GM12878 (cell line): ENCODE results near the gene MCM8. TPM values are rescaled to one million over a fixed set of nuclear protein-coding genes. Genes with fewer than 3 reads are reported as not detected.

Experiments
- ATAC-seq: fragments of 200-7000 bp; cut with Tn5 transposase; 3 replicates; pipeline ENCODE4 v1.9.1; 2020; ENCODE audit warnings: mild to moderate bottlenecking, moderate library complexity
- BruUV-seq: library from RNA; stranded (reverse); fragments of 400-500 nt; replicated peaks from 2 replicates; lab custom pipeline; 2021; lab: Mats Ljungman, UMichigan
- CTCF ChIA-PET: fragments of 300-600 bp; sonication (Branson Sonifier 250); formaldehyde crosslinking; extraction: SDS; loops from one replicate; lab custom pipeline; 2021; ENCODE audit warnings: inconsistent platforms; lab: Yijun Ruan, JAX
- POLR2A ChIA-PET: fragments of 350-600 bp; formaldehyde crosslinking; extraction: SDS; loops from one replicate; lab custom pipeline; 2021; ENCODE audit warnings: inconsistent platforms; lab: Charles Lee
- RAD21 ChIA-PET: fragments of 300-600 bp; sonication (Branson Sonifier 250); formaldehyde crosslinking; loops from one replicate; lab custom pipeline; 2023; ENCODE audit warnings: antibody characterized with exemption; ENCODE audit not compliant: unreplicated experiment; lab: Charles Lee
- SMC1A ChIA-PET: fragments of 300-600 bp; sonication (Branson Sonifier 250); formaldehyde crosslinking; loops from one replicate; lab custom pipeline; 2023; ENCODE audit not compliant: unreplicated experiment, uncharacterized antibody; lab: Charles Lee
- DNase-seq: peaks from one replicate; pipeline ENCODE4 v3.0.0-alpha.2; 2011; ENCODE audit warnings: low read depth, low spot score
- FAIRE-seq: peaks from 3 replicates; lab custom pipeline; 2011; peaks lifted over from hg19 to GRCh38; lab: Jason Lieb, UNC
- H2AFZ ChIP-seq: 2 replicates; pipeline ENCODE4 v1.6.0; 2011; ENCODE audit warnings: low read depth, low read length, control low read depth; ENCODE audit not compliant: control insufficient read depth
- H3K27ac ChIP-seq: 2 replicates; pipeline ENCODE4 v1.5.1; 2011; ENCODE audit warnings: control low read depth; ENCODE audit not compliant: control insufficient read depth, insufficient read depth
- H3K27me3 ChIP-seq, 2 experiments: replicated peaks in 1 of 2; 2 replicates each; pipeline versions ENCODE4 v1.6.0 to v1.6.1; 2011; ENCODE audit warnings: low read length in 1 of 2; ENCODE audit not compliant: control insufficient read depth in 2 of 2, insufficient read depth in 2 of 2
- H3K36me3 ChIP-seq, 2 experiments: 2 replicates each; pipeline ENCODE4 v1.5.1; 2011; ENCODE audit warnings: low read length in 1 of 2; ENCODE audit not compliant: control insufficient read depth in 2 of 2, insufficient read depth in 2 of 2
- H3K4me1 ChIP-seq: 2 replicates; pipeline ENCODE4 v1.6.1; 2011; ENCODE audit warnings: mild to moderate bottlenecking, low read length, moderate library complexity, mixed read lengths; ENCODE audit not compliant: control insufficient read depth, insufficient read depth
- H3K4me2 ChIP-seq: 2 replicates; pipeline ENCODE4 v1.6.0; 2011; ENCODE audit warnings: control low read depth; ENCODE audit not compliant: control insufficient read depth, insufficient read depth
- H3K4me3 ChIP-seq: fragments of 200-600 bp; sonication (generic); 2 replicates; pipeline ENCODE4 v1.5.1; 2016
- H3K79me2 ChIP-seq: 2 replicates; pipeline ENCODE4 v1.6.0; 2011; ENCODE audit warnings: low read length; ENCODE audit not compliant: control insufficient read depth, insufficient read depth
- H3K9ac ChIP-seq: 2 replicates; pipeline ENCODE4 v1.8.0; 2011; ENCODE audit warnings: low read length, control low read depth, mixed read lengths; ENCODE audit not compliant: control insufficient read depth, insufficient read depth
- H3K9me3 ChIP-seq: replicated peaks from 3 replicates; pipeline ENCODE4 v1.5.1; 2011; ENCODE audit warnings: mild to moderate bottlenecking, low read length; ENCODE audit not compliant: control insufficient read depth, insufficient read depth
- H4K20me1 ChIP-seq: 2 replicates; pipeline ENCODE4 v1.6.0; 2011; ENCODE audit not compliant: control insufficient read depth, insufficient read depth
- BHLHE40 ChIP-seq, 2 experiments: fragments of 450-650 bp in 1 of 2; IDR thresholded peaks; 2 replicates each; pipeline ENCODE4 v1.6.1; 2011 to 2017; ENCODE audit warnings: low read depth in 2 of 2, borderline replicate concordance in 1 of 2, improper control_type of control experiment in 1 of 2, low read length in 1 of 2, mild to moderate bottlenecking in 1 of 2
- CTCF ChIP-seq, 3 experiments: IDR thresholded peaks in 2 of 3; conservative IDR thresholded peaks in 1 of 3; 2 replicates each; pipeline ENCODE4 v1.5.1; 2011; ENCODE audit warnings: low read depth in 3 of 3, low read length in 3 of 3, mild to moderate bottlenecking in 3 of 3, control low read depth in 2 of 3, moderate library complexity in 2 of 3, inconsistent platforms in 1 of 3, mixed read lengths in 1 of 3; ENCODE audit not compliant: control insufficient read depth in 2 of 3, insufficient read depth in 1 of 3; ENCODE audit errors: extremely low read depth in 1 of 3
- GABPA ChIP-seq: IDR thresholded peaks from 2 replicates; pipeline ENCODE4 v1.6.1; 2014; ENCODE audit warnings: antibody characterized with exemption, low read depth, mild to moderate bottlenecking, inconsistent platforms
- IKZF2 ChIP-seq, 2 experiments: fragments of 450-650 bp; IDR thresholded peaks; 2 replicates each; pipeline ENCODE4 v1.6.1; 2017; ENCODE audit warnings: mild to moderate bottlenecking in 2 of 2, moderate library complexity in 2 of 2
- JUNB ChIP-seq: IDR thresholded peaks from 2 replicates; pipeline ENCODE4 v1.6.1; 2016; ENCODE audit warnings: antibody characterized with exemption, mild to moderate bottlenecking
- MEF2A ChIP-seq: IDR thresholded peaks from 2 replicates; pipeline ENCODE4 v1.6.1; 2011; ENCODE audit warnings: low read depth, mild to moderate bottlenecking, low read length, moderate library complexity; ENCODE audit not compliant: insufficient read depth
- NFXL1 ChIP-seq: fragments of 450-650 bp; IDR thresholded peaks from 2 replicates; pipeline ENCODE4 v1.6.1; 2017; ENCODE audit warnings: antibody characterized with exemption, mild to moderate bottlenecking, borderline replicate concordance
- RBBP5 ChIP-seq: fragments of 200-600 bp; sonication (generic); conservative IDR thresholded peaks from 2 replicates; pipeline ENCODE4 v1.6.1; 2016
- SPI1 ChIP-seq: IDR thresholded peaks from 2 replicates; pipeline ENCODE4 v1.6.1; 2011; ENCODE audit warnings: low read depth, mild to moderate bottlenecking, low read length, moderate library complexity, borderline replicate concordance; ENCODE audit not compliant: insufficient read depth
- SUPT20H ChIP-seq: IDR thresholded peaks from 2 replicates; pipeline ENCODE4 v1.6.1; 2011; ENCODE audit warnings: low read depth, mild to moderate bottlenecking, low read length, moderate library complexity, borderline replicate concordance; ENCODE audit not compliant: control insufficient read depth
- ZBTB11 ChIP-seq: fragments of 450-650 bp; formaldehyde crosslinking; IDR thresholded peaks from 2 replicates; pipeline ENCODE4 v1.5.0; 2022; ENCODE audit warnings: mild to moderate bottlenecking, missing genetic modification characterization
- ZZZ3 ChIP-seq: IDR thresholded peaks from 2 replicates; pipeline ENCODE4 v1.6.1; 2011; ENCODE audit warnings: low read depth; ENCODE audit not compliant: control insufficient read depth, insufficient read length
- WGBS: methylation state at CpG from one replicate; pipeline ENCODE4 v1.1.6; 2016; ENCODE audit warnings: low lambda C conversion rate; ENCODE audit not compliant: insufficient replicate concordance, insufficient coverage; ENCODE audit errors: missing lambda C conversion rate; 5-methylcytosine and 5-hydroxymethylcytosine counted together
- in situ Hi-C: fragments of 300-500 bp; cut with MboI; formaldehyde crosslinking; loops from 9 replicates; pipeline ENCODE4 v1.14.3; 2018; ENCODE audit warnings: mixed read lengths
- intact Hi-C: fragments of 100-400 bp; cut with micrococcal nuclease; formaldehyde crosslinking; loops from one replicate; pipeline ENCODE4 v1.14.2; 2022; ENCODE audit not compliant: unreplicated experiment
- polyA plus RNA-seq, 11 experiments: library from polyadenylated mRNA; depleted of rRNA in 4 of 11; unstranded in 6 of 11; stranded (reverse) in 5 of 11; fragments of >200 nt; fragmentation: Nextera tagmentation in 4 of 11; fragmentation: Illumina TruSeq in 1 of 11; extraction: Ambion mirVana in 4 of 11; extraction: Trizol in 1 of 11; gene quantifications; 1 replicate in 1 of 11; 2 replicates in 10 of 11; pipeline versions ENCODE4 v1.2.1 to v1.2.3, GENCODE V29; 2011 to 2016; ENCODE audit warnings: inconsistent platforms in 2 of 11, missing spikeins in 2 of 11, low read depth in 1 of 11
- total RNA-seq, 4 experiments: library from RNA; depleted of rRNA in 3 of 4; stranded (reverse); fragments of >200 nt in 3 of 4; fragmentation: Illumina TruSeq in 1 of 4; extraction: Trizol in 1 of 4; gene quantifications; 2 replicates each; pipeline versions ENCODE4 v1.2.1 to v1.2.3, GENCODE V29; 2013 to 2021

Gene MCM8
- total and polyA plus RNA-seq, 10 of the 15 experiments (the other 5 are each of a cell fraction or from before 2014, with no cell fraction given): 3.2 to 28.2 (median 16.0) TPM

DNA sequence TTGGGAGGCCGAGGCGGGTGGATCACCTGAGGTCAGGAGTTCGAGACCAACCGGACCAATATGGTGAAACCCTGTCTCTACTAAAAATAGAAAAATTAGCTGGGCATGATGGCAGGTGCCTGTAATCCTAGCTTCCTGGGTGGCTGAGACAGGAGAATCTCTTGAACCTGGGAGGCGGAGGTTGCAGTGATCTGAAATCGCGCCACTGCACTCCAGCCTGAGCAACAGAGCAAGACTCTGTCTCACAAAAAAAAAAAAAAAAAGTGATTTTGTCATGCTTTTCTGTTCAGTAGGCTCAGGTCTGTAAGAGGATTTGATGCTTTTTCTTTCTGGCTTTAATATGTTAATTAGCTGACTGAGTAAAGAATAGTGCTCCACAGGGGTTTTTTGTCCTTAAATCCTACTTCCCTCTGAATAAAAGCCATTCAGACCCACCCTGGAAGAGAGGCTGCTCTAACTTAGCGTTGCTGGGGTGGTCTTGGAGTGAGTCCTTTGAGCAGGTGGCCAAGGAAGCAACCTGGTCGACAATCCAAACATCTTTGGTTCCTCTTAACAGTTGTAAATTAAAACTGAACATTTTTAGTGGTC, 19.0 kb downstream of the MCM8 start:
- FAIRE-seq (no peak), ATAC-seq (no peak), DNase-seq (no peak)
- Histone ChIP-seq H3K9me3 (no peaks in the 10 kb centered on the region), H3K79me2 (no peaks in the 10 kb centered on the region), H3K27me3 (no peaks in the 10 kb centered on the region), H4K20me1 (no peaks in the 10 kb centered on the region), H3K4me2 (no peak overlapping the region), H3K9ac (no peak overlapping the region), H3K4me3 (no peak overlapping the region), H2AFZ (no peak overlapping the region), H3K4me1 (no peaks in the 10 kb centered on the region), H3K27ac (no peak overlapping the region), H3K36me3 (peaks cover 5 to 29% of the 10 kb centered on the region in 2 experiments)
- BruUV-seq: no TSS peak
- no peak for TF ChIP-seq JUNB
- WGBS: 95% methylated on average over 9 of the region's 9 CpGs
- POLR2A ChIA-PET: no interaction called here
- RAD21 ChIA-PET: no interaction called here
- in situ Hi-C loops: no loop called here
- CTCF ChIA-PET: interaction anchor here (1.1 to 1.4 kb wide), 2 partner anchors 27 to 440 kb away, joined by 3 to 4 read pairs; no protein-coding TSS in a partner anchor
- SMC1A ChIA-PET: no interaction called here
- intact Hi-C loops: no loop called here

DNA sequence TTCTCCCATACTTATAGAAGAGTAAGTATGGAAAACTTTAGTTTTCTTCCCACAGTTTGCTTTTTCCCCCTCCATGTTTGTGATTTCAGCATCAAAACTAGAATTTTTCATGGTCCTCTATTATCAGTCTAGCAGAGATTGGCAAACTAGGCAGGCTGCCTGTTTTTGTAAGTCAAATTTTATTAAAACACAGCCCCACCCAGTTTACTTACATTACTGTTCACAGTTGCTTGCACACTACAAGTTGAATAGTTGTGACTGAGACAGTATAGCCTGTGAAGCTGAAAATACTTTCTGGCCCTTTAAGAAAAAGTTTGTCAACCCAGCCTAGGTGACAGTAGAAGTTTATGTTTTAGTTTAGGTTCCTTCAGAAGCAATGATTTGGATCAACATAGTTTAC, 19.5 kb downstream of the MCM8 start:
- SMC1A ChIA-PET: no interaction called here
- Histone ChIP-seq H3K27me3 (no peaks in the 10 kb centered on the region), H3K4me1 (no peaks in the 10 kb centered on the region), H4K20me1 (no peaks in the 10 kb centered on the region), H3K9ac (no peak overlapping the region), H3K27ac (no peak overlapping the region), H3K9me3 (no peaks in the 10 kb centered on the region), H3K36me3 (peaks cover 5 to 26% of the 10 kb centered on the region in 2 experiments), H3K4me2 (no peak overlapping the region), H2AFZ (no peak overlapping the region), H3K4me3 (no peak overlapping the region), H3K79me2 (no peaks in the 10 kb centered on the region)
- DNase-seq (no peak), FAIRE-seq (no peak), ATAC-seq (no peak)
- intact Hi-C loops (no loop called here), in situ Hi-C loops (no loop called here)
- CTCF ChIA-PET: interaction anchor here (1.1 kb wide), 1 partner anchor 26 kb away, joined by 4 read pairs; no protein-coding TSS in a partner anchor
- BruUV-seq: no TSS peak
- RAD21 ChIA-PET: no interaction called here
- POLR2A ChIA-PET: no interaction called here
- TF ChIP-seq ZZZ3 (no peak), BHLHE40 (IDR thresholded peaks at IDR 0.05; ENCODE audit: borderline replicate concordance in 1 of 2, low read depth in 2 of 2, low read length in 1 of 2) (no peak), SUPT20H (no peak), GABPA (no peak), SPI1 (no peak), CTCF (IDR thresholded peaks at IDR 0.05 in 2 of 3, conservative IDR thresholded peaks at IDR 0.05 in 1 of 3; ENCODE audit: control insufficient read depth in 2 of 3, extremely low read depth in 1 of 3, insufficient read depth in 1 of 3, low read depth in 3 of 3, low read length in 3 of 3) (no peak), RBBP5 (no peak), NFXL1 (no peak), IKZF2 (IDR thresholded peaks at IDR 0.05) (no peak), ZBTB11 (no peak), MEF2A (no peak)
